ENCODE measurements around the gene CSPG4. TPM values are rescaled to one million over a fixed set of nuclear protein-coding genes. Genes with fewer than 3 reads are reported as not detected.

Gene CSPG4
- total and polyA plus RNA-seq, 2 of the 13 experiments (the other 11 are each of a cell fraction or from before 2014, with no cell fraction given): 0.01 to 0.04 TPM

DNA sequence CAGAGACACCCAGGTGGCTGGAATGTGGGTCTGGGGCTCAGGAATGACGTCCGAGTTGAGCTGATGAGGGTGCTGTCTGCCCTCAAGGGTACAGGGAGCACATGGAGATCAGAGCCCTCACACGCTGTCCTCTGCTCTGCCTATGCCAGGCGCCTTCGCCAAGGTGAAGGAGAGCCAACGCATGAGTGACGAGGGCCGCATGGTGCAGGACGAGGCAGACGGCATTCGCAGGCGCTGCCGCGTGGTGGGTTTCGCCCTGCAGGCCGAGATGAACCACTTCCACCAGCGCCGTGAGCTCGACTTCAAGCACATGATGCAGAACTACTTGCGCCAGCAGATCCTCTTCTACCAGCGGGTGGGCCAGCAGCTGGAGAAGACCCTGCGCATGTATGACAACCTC lies 55.8 kb downstream of the CSPG4 start:
- no peak for DNase-seq (ENCODE audit: low spot score)
- ChIA-PET CTCF (ENCODE audit: low intra/inter-chr PET ratio, low total read pairs) (no interaction called here), POLR2A (no interaction called here)
- no peak overlapping the region for H3K9ac ChIP-seq (ENCODE audit: insufficient read depth, low read depth, low read length)
- H3K9me3 ChIP-seq (ENCODE audit: low read length): no peaks in the 10 kb centered on the region
- no peak for ATAC-seq
- peaks cover 13 to 30% of the 10 kb centered on the region in 2 experiments; a peak in 4 of 5 replicates for H3K36me3 ChIP-seq (replicated peaks in 1 of 2; ENCODE audit: control insufficient read depth in 1 of 2, insufficient read depth in 2 of 2, low read length in 2 of 2)
- FAIRE-seq: no peak
- H3K4me1 ChIP-seq (ENCODE audit: insufficient read depth, low read length): peaks cover 58% of the 10 kb centered on the region
- H3K27ac ChIP-seq (ENCODE audit: extremely low read length, insufficient read depth, low read length): no peak overlapping the region
- no TSS peak for BruUV-seq (replicated peaks)
- TF ChIP-seq RBFOX2 (IDR thresholded peaks at IDR 0.05; ENCODE audit: low read depth, low read length) (0 out of 2 replicates have a peak, but pooled peaks have one; percentile 25), GZF1 (CRISPR knock-in tag; IDR thresholded peaks at IDR 0.05) (no peak), HMG20A (CRISPR knock-in tag; IDR thresholded peaks at IDR 0.05; ENCODE audit: borderline replicate concordance) (no peak), KLF16 (CRISPR knock-in tag; IDR thresholded peaks at IDR 0.05) (no peak), TGIF2 (CRISPR knock-in tag; IDR thresholded peaks at IDR 0.05) (no peak)
- TF ChIP-seq, protein P1, sequence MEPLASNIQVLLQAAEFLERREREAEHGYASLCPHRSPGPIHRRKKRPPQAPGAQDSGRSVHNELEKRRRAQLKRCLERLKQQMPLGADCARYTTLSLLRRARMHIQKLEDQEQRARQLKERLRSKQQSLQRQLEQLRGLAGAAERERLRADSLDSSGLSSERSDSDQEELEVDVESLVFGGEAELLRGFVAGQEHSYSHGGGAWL (CRISPR knock-in tag; IDR thresholded peaks at IDR 0.05): no peak
- TF ChIP-seq, protein P2, sequence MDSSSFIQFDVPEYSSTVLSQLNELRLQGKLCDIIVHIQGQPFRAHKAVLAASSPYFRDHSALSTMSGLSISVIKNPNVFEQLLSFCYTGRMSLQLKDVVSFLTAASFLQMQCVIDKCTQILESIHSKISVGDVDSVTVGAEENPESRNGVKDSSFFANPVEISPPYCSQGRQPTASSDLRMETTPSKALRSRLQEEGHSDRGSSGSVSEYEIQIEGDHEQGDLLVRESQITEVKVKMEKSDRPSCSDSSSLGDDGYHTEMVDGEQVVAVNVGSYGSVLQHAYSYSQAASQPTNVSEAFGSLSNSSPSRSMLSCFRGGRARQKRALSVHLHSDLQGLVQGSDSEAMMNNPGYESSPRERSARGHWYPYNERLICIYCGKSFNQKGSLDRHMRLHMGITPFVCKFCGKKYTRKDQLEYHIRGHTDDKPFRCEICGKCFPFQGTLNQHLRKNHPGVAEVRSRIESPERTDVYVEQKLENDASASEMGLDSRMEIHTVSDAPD (CRISPR knock-in tag; IDR thresholded peaks at IDR 0.05): no peak
- TF ChIP-seq, protein P3, sequence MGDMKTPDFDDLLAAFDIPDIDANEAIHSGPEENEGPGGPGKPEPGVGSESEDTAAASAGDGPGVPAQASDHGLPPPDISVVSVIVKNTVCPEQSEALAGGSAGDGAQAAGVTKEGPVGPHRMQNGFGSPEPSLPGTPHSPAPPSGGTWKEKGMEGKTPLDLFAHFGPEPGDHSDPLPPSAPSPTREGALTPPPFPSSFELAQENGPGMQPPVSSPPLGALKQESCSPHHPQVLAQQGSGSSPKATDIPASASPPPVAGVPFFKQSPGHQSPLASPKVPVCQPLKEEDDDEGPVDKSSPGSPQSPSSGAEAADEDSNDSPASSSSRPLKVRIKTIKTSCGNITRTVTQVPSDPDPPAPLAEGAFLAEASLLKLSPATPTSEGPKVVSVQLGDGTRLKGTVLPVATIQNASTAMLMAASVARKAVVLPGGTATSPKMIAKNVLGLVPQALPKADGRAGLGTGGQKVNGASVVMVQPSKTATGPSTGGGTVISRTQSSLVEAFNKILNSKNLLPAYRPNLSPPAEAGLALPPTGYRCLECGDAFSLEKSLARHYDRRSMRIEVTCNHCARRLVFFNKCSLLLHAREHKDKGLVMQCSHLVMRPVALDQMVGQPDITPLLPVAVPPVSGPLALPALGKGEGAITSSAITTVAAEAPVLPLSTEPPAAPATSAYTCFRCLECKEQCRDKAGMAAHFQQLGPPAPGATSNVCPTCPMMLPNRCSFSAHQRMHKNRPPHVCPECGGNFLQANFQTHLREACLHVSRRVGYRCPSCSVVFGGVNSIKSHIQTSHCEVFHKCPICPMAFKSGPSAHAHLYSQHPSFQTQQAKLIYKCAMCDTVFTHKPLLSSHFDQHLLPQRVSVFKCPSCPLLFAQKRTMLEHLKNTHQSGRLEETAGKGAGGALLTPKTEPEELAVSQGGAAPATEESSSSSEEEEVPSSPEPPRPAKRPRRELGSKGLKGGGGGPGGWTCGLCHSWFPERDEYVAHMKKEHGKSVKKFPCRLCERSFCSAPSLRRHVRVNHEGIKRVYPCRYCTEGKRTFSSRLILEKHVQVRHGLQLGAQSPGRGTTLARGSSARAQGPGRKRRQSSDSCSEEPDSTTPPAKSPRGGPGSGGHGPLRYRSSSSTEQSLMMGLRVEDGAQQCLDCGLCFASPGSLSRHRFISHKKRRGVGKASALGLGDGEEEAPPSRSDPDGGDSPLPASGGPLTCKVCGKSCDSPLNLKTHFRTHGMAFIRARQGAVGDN (CRISPR knock-in tag; IDR thresholded peaks at IDR 0.05): 0 out of 2 replicates have a peak, but pooled peaks have one; percentile 18
- WGBS (ENCODE audit: low lambda C conversion rate): 90% methylated on average over 22 of the region's 22 CpGs
- peaks cover 41% of the 10 kb centered on the region for H3K79me2 ChIP-seq (ENCODE audit: insufficient read depth, low read length)
- no peak overlapping the region for H2AFZ ChIP-seq (ENCODE audit: low read length)
- no peaks in the 10 kb centered on the region for H3K27me3 ChIP-seq (ENCODE audit: control insufficient read depth in 1 of 2, insufficient read depth in 2 of 2, low read length in 2 of 2)
- in situ Hi-C loops (cut with HindIII; ENCODE audit: extremely low pct_ligation_motif_present, low pct_unique_long_range_greater_than_20kb) (no loop called here), intact Hi-C loops (cut with micrococcal nuclease; ENCODE audit: unreplicated experiment) (no loop called here)
- no peak overlapping the region for H3K4me2 ChIP-seq (ENCODE audit: low read depth, low read length)
- H3K4me3 ChIP-seq (replicated peaks in 1 of 3; ENCODE audit: insufficient read depth in 1 of 3, low read depth in 2 of 3, low read length in 3 of 3): no peak overlapping the region
- peaks cover 25% of the 10 kb centered on the region for H4K20me1 ChIP-seq (ENCODE audit: insufficient read depth, low read length)

Measured in HepG2 (cell line).